ENCODE results near the gene LGALS3BP. TPM values are rescaled to one million over a fixed set of nuclear protein-coding genes. Genes with fewer than 3 reads are reported as not detected.

LGALS3BP gene
- total RNA-seq, 1 experiment from 2014 or later: 361 TPM

GRCh38 chr17:79018370-79018695, 38.6 kb upstream of the LGALS3BP start:
- POLR2A ChIA-PET: interaction anchor here (0.7 kb wide), 1 partner anchor 334 kb away, joined by 4 read pairs; no protein-coding TSS in a partner anchor
- H3K4me1 ChIP-seq (ENCODE audit: control insufficient read depth, insufficient read depth, low read length): 0 out of 2 replicates have a peak, but pooled peaks cover 2% of the 10 kb centered on the region
- H3K36me3 ChIP-seq (ENCODE audit: control insufficient read depth, insufficient read depth, low read length): no peaks in the 10 kb centered on the region
- intact Hi-C loops (cut with micrococcal nuclease; ENCODE audit: unreplicated experiment): no loop called here
- peaks cover 17% of the 10 kb centered on the region; the same call in 1 of the 2 replicates for H3K9me3 ChIP-seq (ENCODE audit: control insufficient read depth, insufficient read depth, low read depth, low read length)
- no TSS peak for BruUV-seq (replicated peaks)
- H3K27ac ChIP-seq (ENCODE audit: low read length): no peak overlapping the region
- H3K27me3 ChIP-seq (ENCODE audit: control insufficient read depth, insufficient read depth, low read length): peaks cover 14% of the 10 kb centered on the region
- DNase-seq (ENCODE audit: low read depth, low spot score): no peak
- CTCF ChIA-PET: interaction anchor here (0.6 kb wide), 1 partner anchor 26 kb away, joined by 3 read pairs; no protein-coding TSS in a partner anchor
- H3K4me3 ChIP-seq (ENCODE audit: low read depth in 2 of 2, low read length in 2 of 2): no peak overlapping the region
- in situ Hi-C loops (cut with HindIII; ENCODE audit: low pct_unique_long_range_greater_than_20kb, low sequenced_read_pairs): no loop called here
- TF ChIP-seq POLR2AphosphoS5 (IDR thresholded peaks at IDR 0.05; ENCODE audit: low read depth, low read length): no peak
- no peak for TF ChIP-seq TCF7L2 (IDR thresholded peaks at IDR 0.05; ENCODE audit: low read depth, low read length)
- no peak for TF ChIP-seq SIN3A (IDR thresholded peaks at IDR 0.05; ENCODE audit: borderline replicate concordance, insufficient read depth, low read depth, low read length)
- TF ChIP-seq, protein P1, sequence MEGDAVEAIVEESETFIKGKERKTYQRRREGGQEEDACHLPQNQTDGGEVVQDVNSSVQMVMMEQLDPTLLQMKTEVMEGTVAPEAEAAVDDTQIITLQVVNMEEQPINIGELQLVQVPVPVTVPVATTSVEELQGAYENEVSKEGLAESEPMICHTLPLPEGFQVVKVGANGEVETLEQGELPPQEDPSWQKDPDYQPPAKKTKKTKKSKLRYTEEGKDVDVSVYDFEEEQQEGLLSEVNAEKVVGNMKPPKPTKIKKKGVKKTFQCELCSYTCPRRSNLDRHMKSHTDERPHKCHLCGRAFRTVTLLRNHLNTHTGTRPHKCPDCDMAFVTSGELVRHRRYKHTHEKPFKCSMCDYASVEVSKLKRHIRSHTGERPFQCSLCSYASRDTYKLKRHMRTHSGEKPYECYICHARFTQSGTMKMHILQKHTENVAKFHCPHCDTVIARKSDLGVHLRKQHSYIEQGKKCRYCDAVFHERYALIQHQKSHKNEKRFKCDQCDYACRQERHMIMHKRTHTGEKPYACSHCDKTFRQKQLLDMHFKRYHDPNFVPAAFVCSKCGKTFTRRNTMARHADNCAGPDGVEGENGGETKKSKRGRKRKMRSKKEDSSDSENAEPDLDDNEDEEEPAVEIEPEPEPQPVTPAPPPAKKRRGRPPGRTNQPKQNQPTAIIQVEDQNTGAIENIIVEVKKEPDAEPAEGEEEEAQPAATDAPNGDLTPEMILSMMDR (IDR thresholded peaks at IDR 0.05): no peak
- TF ChIP-seq, protein P2, sequence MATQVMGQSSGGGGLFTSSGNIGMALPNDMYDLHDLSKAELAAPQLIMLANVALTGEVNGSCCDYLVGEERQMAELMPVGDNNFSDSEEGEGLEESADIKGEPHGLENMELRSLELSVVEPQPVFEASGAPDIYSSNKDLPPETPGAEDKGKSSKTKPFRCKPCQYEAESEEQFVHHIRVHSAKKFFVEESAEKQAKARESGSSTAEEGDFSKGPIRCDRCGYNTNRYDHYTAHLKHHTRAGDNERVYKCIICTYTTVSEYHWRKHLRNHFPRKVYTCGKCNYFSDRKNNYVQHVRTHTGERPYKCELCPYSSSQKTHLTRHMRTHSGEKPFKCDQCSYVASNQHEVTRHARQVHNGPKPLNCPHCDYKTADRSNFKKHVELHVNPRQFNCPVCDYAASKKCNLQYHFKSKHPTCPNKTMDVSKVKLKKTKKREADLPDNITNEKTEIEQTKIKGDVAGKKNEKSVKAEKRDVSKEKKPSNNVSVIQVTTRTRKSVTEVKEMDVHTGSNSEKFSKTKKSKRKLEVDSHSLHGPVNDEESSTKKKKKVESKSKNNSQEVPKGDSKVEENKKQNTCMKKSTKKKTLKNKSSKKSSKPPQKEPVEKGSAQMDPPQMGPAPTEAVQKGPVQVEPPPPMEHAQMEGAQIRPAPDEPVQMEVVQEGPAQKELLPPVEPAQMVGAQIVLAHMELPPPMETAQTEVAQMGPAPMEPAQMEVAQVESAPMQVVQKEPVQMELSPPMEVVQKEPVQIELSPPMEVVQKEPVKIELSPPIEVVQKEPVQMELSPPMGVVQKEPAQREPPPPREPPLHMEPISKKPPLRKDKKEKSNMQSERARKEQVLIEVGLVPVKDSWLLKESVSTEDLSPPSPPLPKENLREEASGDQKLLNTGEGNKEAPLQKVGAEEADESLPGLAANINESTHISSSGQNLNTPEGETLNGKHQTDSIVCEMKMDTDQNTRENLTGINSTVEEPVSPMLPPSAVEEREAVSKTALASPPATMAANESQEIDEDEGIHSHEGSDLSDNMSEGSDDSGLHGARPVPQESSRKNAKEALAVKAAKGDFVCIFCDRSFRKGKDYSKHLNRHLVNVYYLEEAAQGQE (IDR thresholded peaks at IDR 0.05; ENCODE audit: insufficient read depth in 1 of 2, low read depth in 2 of 2, low read length in 1 of 2): no peak
- no peak for ATAC-seq

DNA sequence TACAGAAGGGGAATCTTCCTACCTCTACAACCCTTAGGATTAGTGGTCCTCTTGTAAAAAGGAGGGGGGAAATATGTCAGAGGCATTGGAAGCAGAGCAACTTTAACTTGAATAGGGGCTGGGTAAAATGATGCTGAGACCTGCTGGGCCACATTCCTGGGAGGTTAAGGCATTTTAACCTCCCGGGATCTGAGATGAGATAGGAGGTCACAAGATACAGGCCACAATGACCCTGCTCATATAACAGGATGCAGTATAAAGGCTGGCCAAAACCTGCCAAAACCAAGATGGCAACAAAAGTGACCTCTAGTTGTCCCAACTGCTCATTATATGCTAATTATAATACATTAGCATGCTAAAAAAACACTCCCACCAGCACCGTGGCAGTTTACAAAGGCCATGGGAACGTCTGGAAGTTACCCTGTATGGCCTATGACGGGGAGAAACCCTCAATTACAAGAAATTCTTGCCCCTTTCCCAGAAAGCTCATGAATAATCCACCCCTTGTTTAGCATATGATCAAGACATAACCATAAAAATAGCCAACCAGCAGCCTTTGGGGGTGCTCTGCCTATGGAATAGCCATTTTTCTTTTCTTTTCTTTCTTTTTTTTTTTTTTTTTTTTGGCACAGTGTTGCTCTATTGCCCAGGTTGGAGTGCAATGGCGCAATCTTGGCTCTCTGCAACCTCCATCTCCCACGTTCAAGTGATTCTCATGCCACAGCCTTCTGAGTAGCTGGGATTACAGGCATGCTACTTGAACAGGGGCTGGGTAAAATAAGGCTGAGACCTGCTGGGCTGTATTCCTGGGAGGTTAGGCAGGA, 38.0 kb upstream of the LGALS3BP start:
- H3K4me1 ChIP-seq (ENCODE audit: control insufficient read depth, insufficient read depth, low read length): 0 out of 2 replicates have a peak, but pooled peaks cover 2% of the 10 kb centered on the region
- no peak overlapping the region for H3K4me3 ChIP-seq (ENCODE audit: low read depth in 2 of 2, low read length in 2 of 2)
- H3K9me3 ChIP-seq (ENCODE audit: control insufficient read depth, insufficient read depth, low read depth, low read length): peaks cover 17% of the 10 kb centered on the region; the same call in 1 of the 2 replicates
- no peaks in the 10 kb centered on the region for H3K36me3 ChIP-seq (ENCODE audit: control insufficient read depth, insufficient read depth, low read length)
- DNase-seq (ENCODE audit: low read depth, low spot score) (no peak), ATAC-seq (no peak)
- intact Hi-C loops (cut with micrococcal nuclease; ENCODE audit: unreplicated experiment) (no loop called here), in situ Hi-C loops (cut with HindIII; ENCODE audit: low pct_unique_long_range_greater_than_20kb, low sequenced_read_pairs) (no loop called here)
- peaks cover 9% of the 10 kb centered on the region for H3K27me3 ChIP-seq (ENCODE audit: control insufficient read depth, insufficient read depth, low read length)
- POLR2A ChIA-PET: no interaction called here
- BruUV-seq (replicated peaks): no TSS peak
- no peak overlapping the region for H3K27ac ChIP-seq (ENCODE audit: low read length)
- TF ChIP-seq, protein P1 (IDR thresholded peaks at IDR 0.05): no peak
- TF ChIP-seq, protein P2 (IDR thresholded peaks at IDR 0.05; ENCODE audit: insufficient read depth in 1 of 2, low read depth in 2 of 2, low read length in 1 of 2): no peak
- TF ChIP-seq TCF7L2 (IDR thresholded peaks at IDR 0.05; ENCODE audit: low read depth, low read length) (no peak), POLR2AphosphoS5 (IDR thresholded peaks at IDR 0.05; ENCODE audit: low read depth, low read length) (no peak)
- CTCF ChIA-PET: no interaction called here

Measured in Panc1 (cell line).